HepG2 (cell line): ENCODE results near the gene RERE. TPM values are rescaled to one million over a fixed set of nuclear protein-coding genes. Genes with fewer than 3 reads are reported as not detected.

Source experiments
- ATAC-seq: fragments of 200-7000 bp; cut with Tn5 transposase; 3 replicates; pipeline ENCODE4 v1.9.1; 2020; ENCODE audit warnings: mild to moderate bottlenecking, moderate library complexity
- BruUV-seq: library from RNA; stranded (reverse); fragments of 400-500 nt; replicated peaks from 2 replicates; lab custom pipeline; 2021; lab: Mats Ljungman, UMichigan
- CTCF ChIA-PET: fragments of 300-600 bp; formaldehyde crosslinking; extraction: SDS; loops from one replicate; lab custom pipeline; 2021; ENCODE audit warnings: low total read pairs, inconsistent platforms, low intra/inter-chr PET ratio; lab: Yijun Ruan, JAX
- POLR2A ChIA-PET: fragments of 350-600 bp; sonication (Branson Sonifier 250); formaldehyde crosslinking; loops from one replicate; lab custom pipeline; 2020; ENCODE audit warnings: antibody characterized with exemption, inconsistent platforms; lab: Yijun Ruan, JAX
- DNase-seq: peaks from one replicate; pipeline ENCODE4 v3.0.0-alpha.2; 2015; ENCODE audit warnings: low spot score
- FAIRE-seq: peaks from 3 replicates; lab custom pipeline; 2011; peaks lifted over from hg19 to GRCh38; lab: Jason Lieb, UNC
- H2AFZ ChIP-seq: one replicate; pipeline ENCODE4 v1.6.1; 2011; ENCODE audit warnings: low read length, inconsistent platforms
- H3K27ac ChIP-seq: fragments of 300-600 bp; 3 replicates; pipeline ENCODE4 v1.8.0; 2011; ENCODE audit warnings: mixed run types, mild to moderate bottlenecking, mixed read lengths, low read length, inconsistent platforms; ENCODE audit not compliant: insufficient read depth; ENCODE audit errors: extremely low read length
- H3K27me3 ChIP-seq, 2 experiments: fragments of 200-600 bp in 1 of 2; 2 replicates in 1 of 2; 3 replicates in 1 of 2; pipeline versions ENCODE4 v1.6.0 to v1.8.0; 2011; ENCODE audit warnings: low read length in 2 of 2, mild to moderate bottlenecking in 2 of 2, moderate library complexity in 2 of 2, inconsistent platforms in 1 of 2; ENCODE audit not compliant: insufficient read depth in 2 of 2, control insufficient read depth in 1 of 2
- H3K36me3 ChIP-seq, 2 experiments: fragments of 200-600 bp in 1 of 2; replicated peaks in 1 of 2; 2 replicates in 1 of 2; 3 replicates in 1 of 2; pipeline versions ENCODE4 v1.5.1 to v1.8.0; 2011; ENCODE audit warnings: low read length in 2 of 2, inconsistent platforms in 1 of 2; ENCODE audit not compliant: insufficient read depth in 2 of 2, control insufficient read depth in 1 of 2
- H3K4me1 ChIP-seq: 2 replicates; pipeline ENCODE4 v1.5.1; 2012; ENCODE audit warnings: low read length, inconsistent platforms; ENCODE audit not compliant: insufficient read depth
- H3K4me2 ChIP-seq: 2 replicates; pipeline ENCODE4 v1.6.0; 2011; ENCODE audit warnings: low read depth, low read length, inconsistent platforms
- H3K4me3 ChIP-seq, 3 experiments: fragments of 200-600 bp in 1 of 3; sonication (generic), shearing (Covaris generic) in 1 of 3; replicated peaks in 1 of 3; 2 replicates each; pipeline ENCODE4 v1.5.1; 2011 to 2016; ENCODE audit warnings: low read length in 3 of 3, inconsistent platforms in 2 of 3, low read depth in 2 of 3, mild to moderate bottlenecking in 2 of 3, control low read depth in 1 of 3, mixed read lengths in 1 of 3; ENCODE audit not compliant: insufficient read depth in 1 of 3
- H3K79me2 ChIP-seq: one replicate; pipeline ENCODE4 v1.6.1; 2011; ENCODE audit warnings: low read length, inconsistent platforms; ENCODE audit not compliant: insufficient read depth
- H3K9ac ChIP-seq: 2 replicates; pipeline ENCODE4 v1.6.0; 2011; ENCODE audit warnings: mild to moderate bottlenecking, low read depth, low read length, inconsistent platforms; ENCODE audit not compliant: insufficient read depth
- H3K9me3 ChIP-seq: 2 replicates; pipeline ENCODE4 v1.5.1; 2012; ENCODE audit warnings: mild to moderate bottlenecking, low read length
- H4K20me1 ChIP-seq: 2 replicates; pipeline ENCODE4 v1.6.0; 2011; ENCODE audit warnings: inconsistent platforms, mild to moderate bottlenecking, low read length, moderate library complexity; ENCODE audit not compliant: insufficient read depth
- CEBPB ChIP-seq: IDR thresholded peaks from 2 replicates; pipeline ENCODE4 v1.6.1; 2011; ENCODE audit warnings: low read depth, low read length, improper control_type of control experiment, borderline replicate concordance
- ERF ChIP-seq: IDR thresholded peaks from 2 replicates; pipeline ENCODE4 v1.6.1; 2018; ENCODE audit warnings: missing biosample characterization, missing genetic modification reagents
- ZNF121 ChIP-seq: sonication (generic); formaldehyde crosslinking; IDR thresholded peaks from 2 replicates; pipeline ENCODE4 v1.5.0; 2020; ENCODE audit warnings: mild to moderate bottlenecking, missing genetic modification reagents
- ZNF180 ChIP-seq: sonication (generic); formaldehyde crosslinking; IDR thresholded peaks from 2 replicates; pipeline ENCODE4 v1.4.0; 2020; ENCODE audit warnings: low read depth, missing genetic modification reagents, borderline replicate concordance
- ZSCAN12 ChIP-seq: sonication (generic); formaldehyde crosslinking; IDR thresholded peaks from 2 replicates; pipeline ENCODE4 v1.9.0; 2021; ENCODE audit warnings: mild to moderate bottlenecking, missing genetic modification reagents
- WGBS: methylation state at CpG from one replicate; pipeline ENCODE4 v1.1.6; 2017; ENCODE audit warnings: low lambda C conversion rate; 5-methylcytosine and 5-hydroxymethylcytosine counted together
- in situ Hi-C: cut with HindIII; loops from 2 replicates; pipeline ENCODE4 v1.10.0; 2017; ENCODE audit warnings: low pct_unique_long_range_greater_than_20kb; ENCODE audit not compliant: extremely low pct_ligation_motif_present
- intact Hi-C: fragments of 100-400 bp; cut with micrococcal nuclease; formaldehyde crosslinking; loops from one replicate; pipeline ENCODE4 v1.10.0; 2022; ENCODE audit not compliant: unreplicated experiment
- polyA plus RNA-seq, 8 experiments: library from polyadenylated mRNA; depleted of rRNA in 3 of 8; stranded (reverse) in 7 of 8; unstranded in 1 of 8; fragments of >200 nt; fragmentation: Illumina TruSeq in 4 of 8; extraction: Trizol in 4 of 8; gene quantifications; 2 replicates each; pipeline versions ENCODE4 v1.2.1 to v1.2.3, GENCODE V29; 2011 to 2016; ENCODE audit warnings: low read depth in 4 of 8, missing spikeins in 1 of 8, mixed read lengths in 1 of 8; ENCODE audit not compliant: insufficient read depth in 1 of 8
- total RNA-seq, 5 experiments: library from RNA; depleted of rRNA; stranded (reverse); fragments of >200 nt; fragmentation: Illumina TruSeq; extraction: Trizol; gene quantifications; 2 replicates each; pipeline ENCODE4 v1.2.3, GENCODE V29; 2016; ENCODE audit warnings: low read depth in 1 of 5
- TF ChIP-seq, protein P1 (sequence below): sonication (generic); formaldehyde crosslinking; IDR thresholded peaks from 2 replicates; pipeline ENCODE4 v1.5.0; 2020; ENCODE audit warnings: mild to moderate bottlenecking, missing genetic modification reagents
- TF ChIP-seq, protein P2 (sequence below): sonication (generic); formaldehyde crosslinking; IDR thresholded peaks from 2 replicates; pipeline ENCODE4 v1.5.0; 2020; ENCODE audit warnings: mild to moderate bottlenecking, low read depth, missing genetic modification reagents, borderline replicate concordance

Gene RERE
- total and polyA plus RNA-seq, 2 of the 13 experiments (the other 11 are each of a cell fraction or from before 2014, with no cell fraction given) = 18.3 to 21.9 TPM

DNA sequence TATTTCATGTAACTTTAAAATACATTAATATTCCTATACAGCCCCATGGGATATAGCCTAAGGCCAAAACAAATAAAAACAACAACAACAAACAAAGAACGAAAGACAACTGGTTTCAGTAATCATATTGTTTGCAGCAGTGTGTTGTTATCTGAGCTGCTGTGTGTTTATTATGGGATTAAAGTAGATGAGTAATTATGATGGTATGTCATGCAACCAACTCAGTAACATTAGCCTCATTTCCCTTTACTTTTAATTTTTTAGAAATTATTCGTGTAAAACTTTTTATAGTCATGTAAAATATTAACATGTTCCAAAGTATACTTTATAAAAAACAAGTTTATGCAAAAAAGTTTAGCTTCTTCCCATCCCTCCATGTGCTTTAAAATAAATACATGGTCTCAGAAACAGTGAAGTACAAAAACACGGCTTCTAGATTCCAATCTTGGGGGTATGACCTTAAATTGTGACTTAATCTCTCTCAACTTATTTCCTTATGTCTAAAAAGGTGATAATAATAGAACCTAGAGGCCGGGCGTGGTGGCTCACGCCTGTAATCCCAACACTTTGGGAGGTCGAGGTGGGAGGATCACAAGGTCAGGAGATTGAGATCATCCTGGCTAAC, 323.4 kb downstream of the RERE start:
- ATAC-seq (no peak), FAIRE-seq (no peak), DNase-seq (no peak)
- H3K27ac ChIP-seq = no peak overlapping the region
- H2AFZ ChIP-seq = no peak overlapping the region
- in situ Hi-C loops = no loop called here
- peaks cover 18 to 48% of the 10 kb centered on the region in 2 experiments; a peak in 4 of 5 replicates for H3K36me3 ChIP-seq
- H3K9me3 ChIP-seq = no peaks in the 10 kb centered on the region
- CTCF ChIA-PET = no interaction called here
- no peaks in the 10 kb centered on the region for H4K20me1 ChIP-seq
- POLR2A ChIA-PET = no interaction called here
- TF ChIP-seq ZSCAN12 (no peak), CEBPB (no peak), ZNF180 (CRISPR knock-in tag) (no peak), ERF (CRISPR knock-in tag) (no peak)
- H3K4me3 ChIP-seq = no peak overlapping the region
- intact Hi-C loops = no loop called here
- H3K9ac ChIP-seq = no peak overlapping the region
- BruUV-seq = TSS peak; percentile 25
- H3K4me1 ChIP-seq = no peaks in the 10 kb centered on the region
- 96% methylated on average over 7 of the region's 7 CpGs for WGBS
- H3K27me3 ChIP-seq = no peaks in the 10 kb centered on the region
- peaks cover 4% of the 10 kb centered on the region for H3K79me2 ChIP-seq
- H3K4me2 ChIP-seq = no peak overlapping the region

DNA sequence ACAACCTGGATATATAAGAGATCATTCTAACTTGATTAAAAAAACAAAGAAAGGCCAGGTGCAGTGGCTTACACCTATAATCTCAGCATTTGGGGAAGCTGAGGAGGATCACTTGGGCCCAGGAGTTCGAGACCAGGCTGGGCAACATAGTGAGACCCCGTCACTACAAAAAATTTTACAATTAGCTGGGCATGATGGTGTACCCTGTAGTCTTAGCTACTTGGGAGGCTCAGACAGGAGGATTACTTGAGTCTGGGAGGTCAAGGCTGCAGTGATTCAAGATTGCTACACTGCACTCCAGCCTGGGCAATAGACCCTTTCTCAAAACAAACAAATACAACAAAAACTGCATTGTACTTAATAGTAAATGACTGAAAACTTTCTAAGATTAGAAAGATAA, 330.2 kb downstream of the RERE start:
- no peak overlapping the region for H2AFZ ChIP-seq
- no peak overlapping the region for H3K4me3 ChIP-seq
- H3K36me3 ChIP-seq = peaks cover 3 to 10% of the 10 kb centered on the region in 2 experiments; a peak in 4 of 5 replicates
- no TSS peak for BruUV-seq
- H3K4me1 ChIP-seq = 0 out of 2 replicates have a peak, but pooled peaks cover 7% of the 10 kb centered on the region
- ChIA-PET POLR2A (no interaction called here), CTCF (no interaction called here)
- 91% methylated on average over 2 of the region's 2 CpGs for WGBS
- peaks cover 17% of the 10 kb centered on the region; the same call in 1 of the 2 replicates for H4K20me1 ChIP-seq
- no peaks in the 10 kb centered on the region for H3K27me3 ChIP-seq
- DNase-seq (no peak), FAIRE-seq (no peak), ATAC-seq (no peak)
- 0 out of 2 replicates have a peak, but pooled peaks have one; percentile 22 for TF ChIP-seq ZNF121 (CRISPR knock-in tag)
- TF ChIP-seq, protein P1, sequence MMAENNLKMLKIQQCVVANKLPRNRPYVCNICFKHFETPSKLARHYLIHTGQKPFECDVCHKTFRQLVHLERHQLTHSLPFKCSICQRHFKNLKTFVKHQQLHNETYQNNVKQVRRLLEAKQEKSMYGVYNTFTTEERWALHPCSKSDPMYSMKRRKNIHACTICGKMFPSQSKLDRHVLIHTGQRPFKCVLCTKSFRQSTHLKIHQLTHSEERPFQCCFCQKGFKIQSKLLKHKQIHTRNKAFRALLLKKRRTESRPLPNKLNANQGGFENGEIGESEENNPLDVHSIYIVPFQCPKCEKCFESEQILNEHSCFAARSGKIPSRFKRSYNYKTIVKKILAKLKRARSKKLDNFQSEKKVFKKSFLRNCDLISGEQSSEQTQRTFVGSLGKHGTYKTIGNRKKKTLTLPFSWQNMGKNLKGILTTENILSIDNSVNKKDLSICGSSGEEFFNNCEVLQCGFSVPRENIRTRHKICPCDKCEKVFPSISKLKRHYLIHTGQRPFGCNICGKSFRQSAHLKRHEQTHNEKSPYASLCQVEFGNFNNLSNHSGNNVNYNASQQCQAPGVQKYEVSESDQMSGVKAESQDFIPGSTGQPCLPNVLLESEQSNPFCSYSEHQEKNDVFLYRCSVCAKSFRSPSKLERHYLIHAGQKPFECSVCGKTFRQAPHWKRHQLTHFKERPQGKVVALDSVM (CRISPR knock-in tag) = peak; percentile 68
- TF ChIP-seq, protein P2, sequence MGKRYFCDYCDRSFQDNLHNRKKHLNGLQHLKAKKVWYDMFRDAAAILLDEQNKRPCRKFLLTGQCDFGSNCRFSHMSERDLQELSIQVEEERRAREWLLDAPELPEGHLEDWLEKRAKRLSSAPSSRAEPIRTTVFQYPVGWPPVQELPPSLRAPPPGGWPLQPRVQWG (CRISPR knock-in tag) = no peak
- intact Hi-C loops = no loop called here
- in situ Hi-C loops = no loop called here
- no peak overlapping the region for H3K4me2 ChIP-seq
- no peak overlapping the region for H3K9ac ChIP-seq
- no peak overlapping the region for H3K27ac ChIP-seq
- no peaks in the 10 kb centered on the region for H3K9me3 ChIP-seq
- peaks cover 28% of the 10 kb centered on the region for H3K79me2 ChIP-seq
